Globus pallidus (tissue), 1 donor: Measurements from ENCODE around the gene AGBL2.
A peak's percentile ranks its signal among the peaks of the same experiment; 100 is the strongest.

ENCODE experiments used
- DNase-seq: peaks from one replicate; pipeline ENCODE4 v3.0.0-alpha.2; 2015; ENCODE audit warnings: low spot score

AGBL2 gene

GRCh38 chr11:47628026-47628425 is 87.1 kb downstream of the AGBL2 start:
- no peak for DNase-seq

- no peak for DNase-seq
These were observed 88.9 kb downstream of the AGBL2 start for GRCh38 chr11:47626234-47626633.

GRCh38 chr11:47620836-47621378 is 94.3 kb downstream of the AGBL2 start:
- DNase-seq: no peak

GRCh38 chr11:47617417-47617809 is 97.8 kb downstream of the AGBL2 start:
- no peak for DNase-seq

- peak; percentile 54 for DNase-seq
These were observed 98.3 kb downstream of the AGBL2 start for GRCh38 chr11:47616726-47617416.

GRCh38 chr11:47615249-47615648 is 99.9 kb downstream of the AGBL2 start:
- no peak for DNase-seq

- DNase-seq: peak; percentile 72
These were observed 103.8 kb downstream of the AGBL2 start for GRCh38 chr11:47611348-47611794.

- no peak for DNase-seq
These were observed 105.5 kb downstream of the AGBL2 start for GRCh38 chr11:47609675-47610074.
